T-helper 1 cell treated with Interleukin-12 subunit alpha and Interleukin-12 subunit beta and Interleukin-4 antibody, amounts not matched to agents 30 μg/mL and 1 μg/mL, for 36 hours (primary cell): ENCODE results near the gene NEDD9.

ENCODE experiments used
- H3K27ac Mint-ChIP-seq: one replicate; pipeline ENCODE4 v1.8.0; 2021; ENCODE audit warnings: mild to moderate bottlenecking, mixed read lengths
- H3K27me3 Mint-ChIP-seq: one replicate; pipeline ENCODE4 v1.8.0; 2021; ENCODE audit warnings: low read depth, mixed read lengths
- H3K36me3 Mint-ChIP-seq: one replicate; pipeline ENCODE4 v1.8.0; 2021; ENCODE audit warnings: low read depth, mixed read lengths
- H3K4me1 Mint-ChIP-seq: one replicate; pipeline ENCODE4 v1.8.0; 2021; ENCODE audit warnings: low read depth, mixed read lengths
- H3K4me3 Mint-ChIP-seq: one replicate; pipeline ENCODE4 v1.8.0; 2021; ENCODE audit warnings: mild to moderate bottlenecking, moderate library complexity, mixed read lengths
- H3K9me3 Mint-ChIP-seq: one replicate; pipeline ENCODE4 v1.8.0; 2021; ENCODE audit warnings: mixed read lengths

Gene NEDD9

GRCh38 chr6:11210386-11211138 lies 21.9 kb downstream of the NEDD9 start:
- H3K4me1 Mint-ChIP-seq, result peaks cover 52% of the 10 kb centered on the region
- H3K27me3 Mint-ChIP-seq, result no peaks in the 10 kb centered on the region
- peaks cover 63% of the 10 kb centered on the region for H3K36me3 Mint-ChIP-seq
- H3K27ac Mint-ChIP-seq, result no peak overlapping the region
- H3K9me3 Mint-ChIP-seq, result no peaks in the 10 kb centered on the region
- no peak overlapping the region for H3K4me3 Mint-ChIP-seq

- no peaks in the 10 kb centered on the region for H3K27me3 Mint-ChIP-seq
- peaks cover 49% of the 10 kb centered on the region for H3K4me1 Mint-ChIP-seq
- H3K4me3 Mint-ChIP-seq, result no peak overlapping the region
- no peaks in the 10 kb centered on the region for H3K9me3 Mint-ChIP-seq
- H3K27ac Mint-ChIP-seq, result no peak overlapping the region
- peaks cover 63% of the 10 kb centered on the region for H3K36me3 Mint-ChIP-seq
Measured at GRCh38 chr6:11209906-11210305, 22.6 kb downstream of the NEDD9 start.

- Mint-ChIP-seq H3K27me3 (no peaks in the 10 kb centered on the region), H3K9me3 (no peaks in the 10 kb centered on the region), H3K4me1 (peaks cover 49% of the 10 kb centered on the region), H3K36me3 (peaks cover 61% of the 10 kb centered on the region), H3K27ac (no peak overlapping the region), H3K4me3 (no peak overlapping the region)
Measured at GRCh38 chr6:11209369-11209768, 23.1 kb downstream of the NEDD9 start.

GRCh38 chr6:11208854-11209253 lies 23.6 kb downstream of the NEDD9 start:
- peaks cover 60% of the 10 kb centered on the region for H3K36me3 Mint-ChIP-seq
- H3K27me3 Mint-ChIP-seq, result no peaks in the 10 kb centered on the region
- H3K4me3 Mint-ChIP-seq, result no peak overlapping the region
- no peaks in the 10 kb centered on the region for H3K9me3 Mint-ChIP-seq
- peaks cover 52% of the 10 kb centered on the region for H3K4me1 Mint-ChIP-seq
- H3K27ac Mint-ChIP-seq, result no peak overlapping the region

- Mint-ChIP-seq H3K36me3 (peaks cover 59% of the 10 kb centered on the region), H3K27ac (peak overlapping the region; percentile 75), H3K4me3 (no peak overlapping the region), H3K27me3 (no peaks in the 10 kb centered on the region), H3K4me1 (peaks cover 55% of the 10 kb centered on the region), H3K9me3 (no peaks in the 10 kb centered on the region)
Measured at GRCh38 chr6:11208267-11208666, 24.2 kb downstream of the NEDD9 start.

- Mint-ChIP-seq H3K4me3 (no peak overlapping the region), H3K27me3 (no peaks in the 10 kb centered on the region), H3K4me1 (peaks cover 59% of the 10 kb centered on the region), H3K9me3 (no peaks in the 10 kb centered on the region), H3K27ac (peak overlapping the region; percentile 27), H3K36me3 (peaks cover 56% of the 10 kb centered on the region)
Measured at GRCh38 chr6:11207199-11207968, 25.1 kb downstream of the NEDD9 start.

- Mint-ChIP-seq H3K36me3 (peaks cover 51% of the 10 kb centered on the region), H3K4me1 (peaks cover 62% of the 10 kb centered on the region), H3K27me3 (no peaks in the 10 kb centered on the region), H3K4me3 (no peak overlapping the region), H3K27ac (no peak overlapping the region), H3K9me3 (no peaks in the 10 kb centered on the region)
Measured at GRCh38 chr6:11206576-11206975, 25.9 kb downstream of the NEDD9 start.

- Mint-ChIP-seq H3K4me1 (peaks cover 66% of the 10 kb centered on the region), H3K36me3 (peaks cover 54% of the 10 kb centered on the region), H3K4me3 (no peak overlapping the region), H3K9me3 (no peaks in the 10 kb centered on the region), H3K27ac (no peak overlapping the region), H3K27me3 (no peaks in the 10 kb centered on the region)
Measured at GRCh38 chr6:11204794-11205366, 27.6 kb downstream of the NEDD9 start.

GRCh38 chr6:11204005-11204399 lies 28.5 kb downstream of the NEDD9 start:
- no peaks in the 10 kb centered on the region for H3K27me3 Mint-ChIP-seq
- peaks cover 64% of the 10 kb centered on the region for H3K4me1 Mint-ChIP-seq
- peak overlapping the region; percentile 98 for H3K27ac Mint-ChIP-seq
- no peak overlapping the region for H3K4me3 Mint-ChIP-seq
- peaks cover 56% of the 10 kb centered on the region for H3K36me3 Mint-ChIP-seq
- no peaks in the 10 kb centered on the region for H3K9me3 Mint-ChIP-seq

- Mint-ChIP-seq H3K27ac (peak overlapping the region; percentile 98), H3K9me3 (no peaks in the 10 kb centered on the region), H3K4me1 (peaks cover 67% of the 10 kb centered on the region)
Measured at GRCh38 chr6:11203306-11204004, 29.0 kb downstream of the NEDD9 start.

GRCh38 chr6:11202513-11203305 lies 29.8 kb downstream of the NEDD9 start:
- Mint-ChIP-seq H3K27me3 (no peaks in the 10 kb centered on the region), H3K4me3 (peak overlapping the region; percentile 72), H3K9me3 (no peaks in the 10 kb centered on the region), H3K27ac (peak overlapping the region; percentile 98), H3K4me1 (peaks cover 69% of the 10 kb centered on the region), H3K36me3 (peaks cover 58% of the 10 kb centered on the region)

More at GRCh38 chr6:11203306-11204004, 29.0 kb downstream of the NEDD9 start:
- Mint-ChIP-seq H3K4me3 (peak overlapping the region; percentile 72), H3K27me3 (no peaks in the 10 kb centered on the region), H3K36me3 (peaks cover 58% of the 10 kb centered on the region)

- Mint-ChIP-seq H3K4me1 (peaks cover 68% of the 10 kb centered on the region), H3K27ac (peak overlapping the region; percentile 98), H3K9me3 (no peaks in the 10 kb centered on the region)
Measured at GRCh38 chr6:11201772-11202512, 30.5 kb downstream of the NEDD9 start.

GRCh38 chr6:11201015-11201414 lies 31.5 kb downstream of the NEDD9 start:
- no peaks in the 10 kb centered on the region for H3K27me3 Mint-ChIP-seq
- peaks cover 58% of the 10 kb centered on the region for H3K36me3 Mint-ChIP-seq
- no peaks in the 10 kb centered on the region for H3K9me3 Mint-ChIP-seq
- peak overlapping the region; percentile 38 for H3K27ac Mint-ChIP-seq
- peaks cover 74% of the 10 kb centered on the region for H3K4me1 Mint-ChIP-seq
- H3K4me3 Mint-ChIP-seq, result no peak overlapping the region

More at GRCh38 chr6:11201772-11202512, 30.5 kb downstream of the NEDD9 start:
- H3K36me3 Mint-ChIP-seq, result peaks cover 55% of the 10 kb centered on the region
- H3K4me3 Mint-ChIP-seq, result peak overlapping the region; percentile 43
- no peaks in the 10 kb centered on the region for H3K27me3 Mint-ChIP-seq
